B cell (primary cell): ENCODE results near the gene CDK4. TPM values are rescaled to one million over a fixed set of nuclear protein-coding genes. Genes with fewer than 3 reads are reported as not detected.

ENCODE experiments used
- ATAC-seq: fragments of 200-7000 bp; cut with Tn5 transposase; one replicate; pipeline ENCODE4 v1.10.0; 2021; ENCODE audit warnings: low read depth, mild to moderate bottlenecking, moderate number of reproducible peaks, moderate library complexity
- CTCF ChIA-PET: fragments of 350-600 bp; sonication (Branson Sonifier 250); formaldehyde crosslinking; loops from one replicate; lab custom pipeline; 2021; ENCODE audit warnings: antibody characterized with exemption, inconsistent platforms; lab: Charles Lee
- POLR2A ChIA-PET: fragments of 350-600 bp; sonication (Branson Sonifier 250); formaldehyde crosslinking; loops from one replicate; lab custom pipeline; 2021; ENCODE audit warnings: antibody characterized with exemption; lab: Charles Lee
- DNase-seq: peaks from one replicate; pipeline ENCODE4 v3.0.0; 2013
- H2AFZ ChIP-seq: 2 replicates; pipeline ENCODE4 v1.6.1; 2012; ENCODE audit warnings: mild to moderate bottlenecking, low read depth, low read length; ENCODE audit not compliant: insufficient read depth, poor library complexity, severe bottlenecking
- H3K27ac ChIP-seq, 2 donors: 1 replicate in 1 of 2; 2 replicates in 1 of 2; pipeline ENCODE4 v1.5.1; 2012 to 2013; ENCODE audit warnings: low read length in 2 of 2, mild to moderate bottlenecking in 2 of 2, moderate library complexity in 1 of 2
- H3K27me3 ChIP-seq, 4 experiments: fragments of 200-600 bp in 1 of 4; sonication (generic) in 1 of 4; replicated peaks in 1 of 4; 1 replicate in 2 of 4; 2 replicates in 2 of 4; pipeline versions ENCODE4 v1.6.1 to v1.7.0; 2013 to 2016; ENCODE audit warnings: low read length in 3 of 4, mild to moderate bottlenecking in 2 of 4, mixed read lengths in 1 of 4, moderate library complexity in 1 of 4; ENCODE audit not compliant: insufficient read depth in 4 of 4, control insufficient read depth in 3 of 4; ENCODE audit errors: control extremely low read depth in 1 of 4
- H3K36me3 ChIP-seq, 2 experiments: replicated peaks in 1 of 2; 1 replicate in 1 of 2; 2 replicates in 1 of 2; pipeline versions ENCODE4 v1.6.1 to v1.7.1; 2013; ENCODE audit warnings: low read length in 1 of 2; ENCODE audit not compliant: insufficient read depth in 2 of 2, control insufficient read depth in 1 of 2; ENCODE audit errors: control extremely low read depth in 1 of 2, extremely low read depth in 1 of 2
- H3K4me1 ChIP-seq, 2 donors: fragments of 200-600 bp in 1 of 2; sonication (generic) in 1 of 2; 1 replicate in 1 of 2; 2 replicates in 1 of 2; pipeline versions ENCODE4 v1.5.1 to v1.6.1; 2013 to 2017; ENCODE audit warnings: low read length in 2 of 2; ENCODE audit not compliant: control insufficient read depth in 2 of 2, insufficient read depth in 2 of 2
- H3K4me2 ChIP-seq: replicated peaks from 2 replicates; pipeline ENCODE3; 2012; ENCODE audit warnings: mild to moderate bottlenecking, low read depth, low read length; ENCODE audit not compliant: poor library complexity, severe bottlenecking
- H3K4me3 ChIP-seq, 5 experiments: fragments of 200-600 bp in 1 of 5; sonication (generic) in 1 of 5; 1 replicate in 3 of 5; 2 replicates in 2 of 5; pipeline versions ENCODE4 v1.5.1 to v1.7.0; 2011 to 2016; ENCODE audit warnings: low read length in 4 of 5, mild to moderate bottlenecking in 4 of 5, low read depth in 2 of 5, control low read depth in 1 of 5, moderate library complexity in 1 of 5; ENCODE audit not compliant: insufficient read depth in 1 of 5; ENCODE audit errors: control extremely low read depth in 1 of 5, extremely low read depth in 1 of 5
- H3K79me2 ChIP-seq: fragments of 200-600 bp; sonication (generic); one replicate; pipeline ENCODE4 v1.6.0; 2016; ENCODE audit warnings: low read length; ENCODE audit not compliant: control insufficient read depth, insufficient read depth
- H3K9ac ChIP-seq: fragments of 200-600 bp; sonication (generic); 2 replicates; pipeline ENCODE4 v1.6.1; 2017; ENCODE audit warnings: mild to moderate bottlenecking, low read length, moderate library complexity
- H3K9me3 ChIP-seq, 3 donors: one replicate each; pipeline versions ENCODE4 v1.6.1 to v1.7.1; 2013; ENCODE audit warnings: low read length in 2 of 3; ENCODE audit not compliant: control insufficient read depth in 2 of 3, insufficient read depth in 1 of 3; ENCODE audit errors: control extremely low read depth in 1 of 3
- H4K20me1 ChIP-seq: 2 replicates; pipeline ENCODE4 v1.6.0; 2012; ENCODE audit warnings: mild to moderate bottlenecking, low read length; ENCODE audit not compliant: insufficient read depth, control insufficient read depth, poor library complexity, severe bottlenecking
- H3K27ac Mint-ChIP-seq: one replicate; pipeline ENCODE4 v1.8.0; 2021; ENCODE audit warnings: mixed read lengths
- H3K27me3 Mint-ChIP-seq: one replicate; pipeline ENCODE4 v1.8.0; 2021; ENCODE audit warnings: mixed read lengths
- H3K4me1 Mint-ChIP-seq: one replicate; pipeline ENCODE4 v1.8.0; 2021; ENCODE audit warnings: mixed read lengths
- H3K4me3 Mint-ChIP-seq: one replicate; pipeline ENCODE4 v1.8.0; 2021; ENCODE audit warnings: mixed read lengths
- H3K9me3 Mint-ChIP-seq: one replicate; pipeline ENCODE4 v1.8.0; 2022; ENCODE audit warnings: mixed read lengths; ENCODE audit not compliant: insufficient read depth
- EZH2 ChIP-seq: IDR thresholded peaks from 2 replicates; pipeline ENCODE4 v1.6.1; 2012; ENCODE audit warnings: borderline replicate concordance, low read depth, mild to moderate bottlenecking, moderate library complexity, low read length; ENCODE audit not compliant: insufficient read depth, poor library complexity, severe bottlenecking
- WGBS: methylation state at CpG from one replicate; pipeline ENCODE4 v1.1.5; 2013; ENCODE audit warnings: missing lambda C conversion rate; ENCODE audit not compliant: insufficient coverage; 5-methylcytosine and 5-hydroxymethylcytosine counted together
- intact Hi-C: fragments of 100-400 bp; cut with micrococcal nuclease; formaldehyde crosslinking; loops from one replicate; pipeline ENCODE4 v1.10.0; 2022
- polyA plus RNA-seq: library from polyadenylated mRNA; depleted of rRNA; stranded (reverse); fragments of >200 nt; gene quantifications from 2 replicates; pipeline ENCODE4 v1.2.3, GENCODE V29; 2012
- total RNA-seq, 2 donors: library from RNA; stranded (reverse); fragments of 120-200 nt in 1 of 2; gene quantifications; 1 replicate in 1 of 2; 2 replicates in 1 of 2; pipeline versions ENCODE4 v1.2.3 to v1.2.4, GENCODE V29; 2013 to 2022
- TF ChIP-seq, protein P1 (sequence below): fragments of 200-600 bp; IDR thresholded peaks from one replicate; pipeline ENCODE4 v1.8.0; 2022; ENCODE audit warnings: antibody characterized with exemption, mild to moderate bottlenecking

CDK4 gene
- total and polyA plus RNA-seq, 2 donors (not counting 1 experiment from before 2014, with no cell fraction given): 34.8 to 44.6 TPM

DNA sequence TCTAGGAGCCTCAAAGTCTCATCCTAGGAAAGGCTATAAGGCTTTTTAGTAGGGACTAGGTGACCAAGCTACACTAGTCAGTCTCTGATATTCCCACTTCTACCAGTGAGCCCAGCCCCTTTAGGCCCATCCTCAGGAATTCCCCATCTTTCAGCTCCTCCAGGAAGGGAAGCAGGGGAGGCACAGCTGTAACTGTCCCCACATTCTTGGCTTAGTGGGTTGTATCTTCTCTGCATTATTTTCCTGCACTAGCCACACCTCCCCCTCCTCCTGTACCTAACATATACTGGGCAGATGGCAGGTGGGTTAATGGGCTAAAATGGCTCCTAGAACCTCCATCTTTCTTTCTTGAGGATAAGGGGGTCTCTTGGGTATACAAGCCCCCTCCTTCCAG is 15.2 kb upstream of the CDK4 start:
- ChIA-PET POLR2A (no interaction called here), CTCF (interaction anchor here (1.1 to 3.0 kb wide), 4 partner anchors 8 to 16 kb away, joined by 3 to 37 read pairs (median 5); partner anchors contain the start of gene TSFM)
- Histone ChIP-seq H2AFZ (no peak overlapping the region), H3K4me2 (no peak overlapping the region), H3K9me3 (peaks cover 0 to 13% (median 0%) of the 10 kb centered on the region in 3 donors), H3K4me1 (peaks cover 38 to 41% of the 10 kb centered on the region in 2 donors), H3K9ac (no peak overlapping the region), H3K27me3 (peaks cover 0 to 38% (median 26%) of the 10 kb centered on the region in 4 experiments), H3K4me3 (no peak overlapping the region), H3K27ac (no peak overlapping the region), H3K79me2 (peaks cover 18% of the 10 kb centered on the region), H4K20me1 (peaks cover 18% of the 10 kb centered on the region), H3K36me3 (no peaks in the 10 kb centered on the region)
- TF ChIP-seq, protein P1, sequence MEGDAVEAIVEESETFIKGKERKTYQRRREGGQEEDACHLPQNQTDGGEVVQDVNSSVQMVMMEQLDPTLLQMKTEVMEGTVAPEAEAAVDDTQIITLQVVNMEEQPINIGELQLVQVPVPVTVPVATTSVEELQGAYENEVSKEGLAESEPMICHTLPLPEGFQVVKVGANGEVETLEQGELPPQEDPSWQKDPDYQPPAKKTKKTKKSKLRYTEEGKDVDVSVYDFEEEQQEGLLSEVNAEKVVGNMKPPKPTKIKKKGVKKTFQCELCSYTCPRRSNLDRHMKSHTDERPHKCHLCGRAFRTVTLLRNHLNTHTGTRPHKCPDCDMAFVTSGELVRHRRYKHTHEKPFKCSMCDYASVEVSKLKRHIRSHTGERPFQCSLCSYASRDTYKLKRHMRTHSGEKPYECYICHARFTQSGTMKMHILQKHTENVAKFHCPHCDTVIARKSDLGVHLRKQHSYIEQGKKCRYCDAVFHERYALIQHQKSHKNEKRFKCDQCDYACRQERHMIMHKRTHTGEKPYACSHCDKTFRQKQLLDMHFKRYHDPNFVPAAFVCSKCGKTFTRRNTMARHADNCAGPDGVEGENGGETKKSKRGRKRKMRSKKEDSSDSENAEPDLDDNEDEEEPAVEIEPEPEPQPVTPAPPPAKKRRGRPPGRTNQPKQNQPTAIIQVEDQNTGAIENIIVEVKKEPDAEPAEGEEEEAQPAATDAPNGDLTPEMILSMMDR: no peak
- TF ChIP-seq EZH2: no peak
- no peak for ATAC-seq
- no peaks in the 10 kb centered on the region for H3K9me3 Mint-ChIP-seq
- H3K4me1 Mint-ChIP-seq: peaks cover 42% of the 10 kb centered on the region
- peaks cover 24% of the 10 kb centered on the region for H3K27me3 Mint-ChIP-seq
- intact Hi-C loops: no loop called here
- no peak for DNase-seq
- H3K27ac Mint-ChIP-seq: no peak overlapping the region
- H3K4me3 Mint-ChIP-seq: peak overlapping the region; percentile 93

GRCh38 chr12:57766464-57767304 is 14.6 kb upstream of the CDK4 start, which contains the start of gene CYP27B1:
TSS of gene CYP27B1 (minus strand) at chr12:57767078. CDS start at chr12:57767041, 37 bp downstream.
- Histone ChIP-seq H3K4me3 (peak within 1 kb of the TSS in 4 of 5 experiments; percentile 48 to 63 (median 58)), H4K20me1 (peaks cover 22% of the 10 kb centered on the region), H3K27me3 (peaks cover 0 to 38% (median 26%) of the 10 kb centered on the region in 4 experiments), H3K4me2 (peak within 1 kb of the TSS; percentile 87), H3K4me1 (peaks cover 37 to 38% of the 10 kb centered on the region in 2 donors), H3K36me3 (peaks cover 0 to 5% of the 10 kb centered on the region in 2 experiments), H3K9ac (peak within 1 kb of the TSS; percentile 64), H3K79me2 (peaks cover 22% of the 10 kb centered on the region), H3K27ac (no peak within 1 kb of the TSS), H3K9me3 (peaks cover 0 to 13% (median 0%) of the 10 kb centered on the region in 3 donors), H2AFZ (peak within 1 kb of the TSS; percentile 77)
- Mint-ChIP-seq H3K4me1 (peaks cover 39% of the 10 kb centered on the region), H3K4me3 (peak within 1 kb of the TSS; percentile 93), H3K27ac (peak within 1 kb of the TSS; percentile 33), H3K27me3 (peaks cover 24% of the 10 kb centered on the region), H3K9me3 (no peaks in the 10 kb centered on the region)
- peak; percentile 39 for DNase-seq
- POLR2A ChIA-PET: interaction anchor here (0.6 to 1.1 kb wide), 2 partner anchors 11 to 270 kb away, joined by 4 read pairs; no protein-coding TSS in a partner anchor
- intact Hi-C loops: no loop called here
- WGBS: 6% methylated on average over 32 of the region's 38 CpGs
- CTCF ChIA-PET: interaction anchor here (0.8 to 3.0 kb wide), 7 partner anchors 10 to 139 kb away, joined by 3 to 37 read pairs (median 5); partner anchors contain the start of genes CDK4 and TSFM
- peak; percentile 4 for ATAC-seq
- peak; percentile 43 for TF ChIP-seq EZH2
- TF ChIP-seq, protein P1: no peak
